Transverse colon (tissue), 4 donors: Measurements from ENCODE around the gene GAREM1.

Experiments
- CTCF ChIP-seq, 5 experiments: fragments of 200-600 bp in 3 of 5; fragments of 450-650 bp in 2 of 5; sonication (generic) in 3 of 5; IDR thresholded peaks; 1 replicate in 2 of 5; 2 replicates in 3 of 5; pipeline ENCODE4 v1.5.1; 2016 to 2017; ENCODE audit warnings: antibody characterized with exemption in 5 of 5, inconsistent platforms in 3 of 5, mild to moderate bottlenecking in 2 of 5, moderate library complexity in 1 of 5
- EP300 ChIP-seq: sonication (generic); formaldehyde crosslinking; IDR thresholded peaks from one replicate; pipeline ENCODE4 v1.6.1; 2017; ENCODE audit warnings: antibody characterized with exemption, low read depth
- POLR2A ChIP-seq: fragments of 450-650 bp; IDR thresholded peaks from one replicate; pipeline ENCODE4 v1.6.1; 2016; ENCODE audit warnings: antibody characterized with exemption, mild to moderate bottlenecking, moderate library complexity
- POLR2AphosphoS5 ChIP-seq, 3 donors: sonication (generic); formaldehyde crosslinking; IDR thresholded peaks; one replicate each; pipeline ENCODE4 v1.6.1; 2016; ENCODE audit warnings: antibody characterized with exemption in 3 of 3

GRCh38 chr18:32280911-32281310 lies 189.8 kb downstream of the GAREM1 start:
- TF ChIP-seq CTCF (IDR thresholded peaks at IDR 0.05) = no peak
- no peak for TF ChIP-seq POLR2A
- no peak for TF ChIP-seq POLR2AphosphoS5 (IDR thresholded peaks at IDR 0.05)
- no peak for TF ChIP-seq EP300
